Progenitor cell of endocrine pancreas (in vitro differentiated cells): ENCODE results near the gene BMERB1. TPM values are rescaled to one million over a fixed set of nuclear protein-coding genes. Genes with fewer than 3 reads are reported as not detected.
"Not testable (repeated sequence)": the region's sequence is repeated elsewhere in the genome, so short reads cannot be mapped to it uniquely, and the experiment has no call there.

Experiments
- DNase-seq: peaks from one replicate; pipeline ENCODE4 v3.0.0; 2021; ENCODE audit warnings: low spot score; ENCODE audit not compliant: unreplicated experiment
- H3K27ac Mint-ChIP-seq: 2 replicates; pipeline ENCODE4 v1.8.0; 2021; ENCODE audit warnings: mild to moderate bottlenecking, moderate library complexity, mixed read lengths
- H3K27me3 Mint-ChIP-seq: 2 replicates; pipeline ENCODE4 v1.8.0; 2021; ENCODE audit warnings: mixed read lengths
- H3K36me3 Mint-ChIP-seq: 2 replicates; pipeline ENCODE4 v1.8.0; 2022; ENCODE audit warnings: mixed read lengths; ENCODE audit not compliant: insufficient read depth
- H3K4me1 Mint-ChIP-seq: 2 replicates; pipeline ENCODE4 v1.8.0; 2021; ENCODE audit warnings: low read depth, mixed read lengths
- H3K4me3 Mint-ChIP-seq: 2 replicates; pipeline ENCODE4 v1.8.0; 2021; ENCODE audit warnings: low read depth, mild to moderate bottlenecking, moderate library complexity, mixed read lengths
- H3K9me3 Mint-ChIP-seq: 2 replicates; pipeline ENCODE4 v1.8.0; 2021; ENCODE audit warnings: low read depth, mixed read lengths
- CTCF ChIP-seq: fragments of 200-600 bp; sonication (generic); IDR thresholded peaks from one replicate; pipeline ENCODE4 v1.5.0; 2021; ENCODE audit warnings: antibody characterized with exemption, mild to moderate bottlenecking; ENCODE audit not compliant: unreplicated experiment
- total RNA-seq: library from RNA; stranded (reverse); gene quantifications from 2 replicates; pipeline ENCODE4 v1.2.1, GENCODE V29; 2021

BMERB1 gene
- total RNA-seq, 1 donor from 2014 or later = 13.5 TPM

GRCh38 chr16:15460601-15461000 is 26.2 kb downstream of the BMERB1 start:
- Mint-ChIP-seq H3K4me3 (no peak overlapping the region), H3K36me3 (no peaks in the 10 kb centered on the region), H3K4me1 (peaks cover 22% of the 10 kb centered on the region), H3K27ac (no peak overlapping the region), H3K9me3 (no peaks in the 10 kb centered on the region), H3K27me3 (no peaks in the 10 kb centered on the region)
- TF ChIP-seq CTCF = no peak
- DNase-seq = no peak

GRCh38 chr16:15461376-15461775 is 27.0 kb downstream of the BMERB1 start:
- Mint-ChIP-seq H3K4me3 (no peak overlapping the region), H3K27me3 (no peaks in the 10 kb centered on the region), H3K9me3 (no peaks in the 10 kb centered on the region), H3K4me1 (peaks cover 14% of the 10 kb centered on the region), H3K36me3 (no peaks in the 10 kb centered on the region), H3K27ac (no peak overlapping the region)
- DNase-seq = no peak
- TF ChIP-seq CTCF = no peak

GRCh38 chr16:15464401-15465186 is 30.2 kb downstream of the BMERB1 start:
- H3K27me3 Mint-ChIP-seq = no peaks in the 10 kb centered on the region
- no peak overlapping the region for H3K27ac Mint-ChIP-seq
- no peak for TF ChIP-seq CTCF
- DNase-seq = no peak
- peaks cover 15% of the 10 kb centered on the region for H3K4me1 Mint-ChIP-seq
- no peak overlapping the region for H3K4me3 Mint-ChIP-seq
- H3K36me3 Mint-ChIP-seq = peaks cover 3% of the 10 kb centered on the region
- peaks cover 7% of the 10 kb centered on the region for H3K9me3 Mint-ChIP-seq

DNA sequence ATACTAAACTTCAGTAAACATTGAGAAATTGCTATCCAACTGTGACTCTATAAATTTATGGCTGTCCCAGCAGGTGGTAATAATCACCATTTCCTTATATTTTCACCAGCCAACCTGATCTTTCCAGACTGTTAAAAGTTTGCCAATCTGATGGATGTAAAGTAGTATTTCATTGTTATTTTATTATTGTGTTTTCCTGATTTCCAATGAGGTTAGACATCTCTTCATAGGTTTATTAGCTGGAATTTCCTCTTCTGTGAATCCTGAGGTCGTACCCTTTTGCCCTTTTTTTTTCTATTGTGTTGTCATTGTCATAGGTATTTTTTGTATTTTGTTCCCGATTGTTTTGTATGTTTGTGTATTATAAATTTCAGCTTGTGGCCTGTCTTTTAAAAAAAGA is 31.7 kb downstream of the BMERB1 start:
- no peak overlapping the region for H3K4me3 Mint-ChIP-seq
- peaks cover 16% of the 10 kb centered on the region for H3K9me3 Mint-ChIP-seq
- H3K4me1 Mint-ChIP-seq = peaks cover 15% of the 10 kb centered on the region
- H3K27me3 Mint-ChIP-seq = no peaks in the 10 kb centered on the region
- no peak for DNase-seq
- H3K36me3 Mint-ChIP-seq = peaks cover 5% of the 10 kb centered on the region
- no peak for TF ChIP-seq CTCF
- H3K27ac Mint-ChIP-seq = no peak overlapping the region

DNA sequence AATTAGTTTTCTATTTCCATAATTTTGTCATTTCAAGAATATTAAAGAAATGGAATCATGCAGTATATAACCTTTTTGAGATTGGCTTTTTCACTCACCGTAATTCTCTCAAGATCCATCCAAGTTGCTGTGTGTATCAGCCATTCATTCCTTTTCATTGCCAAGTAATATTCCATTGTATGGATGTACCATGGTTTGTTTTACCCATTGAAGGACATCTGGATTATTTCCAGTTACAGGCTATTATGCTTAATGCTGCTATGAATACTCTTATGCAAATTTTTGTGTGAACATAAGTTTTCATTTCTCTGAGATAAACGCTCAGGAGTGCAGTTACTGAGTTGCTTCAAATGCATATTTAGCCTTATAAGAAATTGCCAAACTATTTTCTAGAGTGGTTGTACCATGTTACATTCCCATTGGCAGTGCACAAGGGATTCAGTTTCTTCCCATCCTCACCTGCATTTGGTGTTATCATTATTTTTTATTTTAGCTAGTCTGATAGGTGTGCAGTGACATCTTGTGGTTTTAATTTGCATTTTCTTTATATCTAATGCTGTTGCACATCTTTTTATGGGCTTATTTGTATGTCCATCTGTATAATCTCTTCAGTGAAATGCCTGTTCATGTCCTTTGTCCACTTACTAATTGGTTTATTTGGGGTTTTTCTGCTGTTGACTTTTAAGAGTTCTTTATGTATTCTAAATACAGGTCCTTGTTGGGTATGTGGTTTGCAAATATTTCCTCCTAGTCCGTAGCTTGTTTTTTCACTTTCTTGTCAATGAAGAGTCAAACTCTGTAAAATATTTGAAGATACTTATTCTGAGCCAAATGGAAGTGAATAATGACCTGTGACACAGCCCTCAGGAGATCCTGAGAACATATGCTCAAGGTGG is 32.7 kb downstream of the BMERB1 start:
- H3K27me3 Mint-ChIP-seq = no peaks in the 10 kb centered on the region
- H3K9me3 Mint-ChIP-seq = peaks cover 16% of the 10 kb centered on the region
- no peak for DNase-seq
- H3K4me3 Mint-ChIP-seq = no peak overlapping the region
- peaks cover 15% of the 10 kb centered on the region for H3K4me1 Mint-ChIP-seq
- peak; percentile 33 for TF ChIP-seq CTCF
- H3K36me3 Mint-ChIP-seq = peaks cover 5% of the 10 kb centered on the region
- peak overlapping the region; percentile 57 for H3K27ac Mint-ChIP-seq

- not testable (repeated sequence) for H3K9me3 Mint-ChIP-seq, DNase-seq, H3K4me1 Mint-ChIP-seq, H3K4me3 Mint-ChIP-seq, H3K36me3 Mint-ChIP-seq, H3K27ac Mint-ChIP-seq, H3K27me3 Mint-ChIP-seq
These were observed 42.6 kb downstream of the BMERB1 start for GRCh38 chr16:15476971-15477370.
